Erythroblast (primary cell): ENCODE data around the gene GAP43.

Experiments used
- GATA1 ChIP-seq: IDR thresholded peaks from 2 replicates; pipeline ENCODE4 v1.6.1; 2011; ENCODE audit warnings: low read depth, mild to moderate bottlenecking, control low read depth, low read length, moderate library complexity
- POLR2A ChIP-seq: IDR thresholded peaks from 2 replicates; pipeline ENCODE4 v1.6.1; 2011; ENCODE audit warnings: mild to moderate bottlenecking, low read length

- no peak for TF ChIP-seq POLR2A
- TF ChIP-seq GATA1 = no peak
Measured at GRCh38 chr3:115710799-115711198, 87.5 kb downstream of the GAP43 start.
